ENCODE results near the gene MED19.
A peak's percentile ranks its signal among the peaks of the same experiment; 100 is the strongest.
"Not testable (repeated sequence)": the region's sequence is repeated elsewhere in the genome, so short reads cannot be mapped to it uniquely, and the experiment has no call there.

The MED19 gene

GRCh38 chr11:57705432-57705831 is 6.6 kb downstream of the MED19 start:
- DNase-seq (ENCODE audit: low read depth, low spot score): not testable (repeated sequence)

- DNase-seq (ENCODE audit: low read depth, low spot score): no peak
Observed at GRCh38 chr11:57704932-57705331, 7.1 kb downstream of the MED19 start.

GRCh38 chr11:57703341-57703740 is 8.7 kb downstream of the MED19 start:
- peak; percentile 14 for DNase-seq (ENCODE audit: low read depth, low spot score)

GRCh38 chr11:57700425-57700824 is 11.6 kb downstream of the MED19 start:
- no peak for DNase-seq (ENCODE audit: low read depth, low spot score)

GRCh38 chr11:57699813-57700212 is 12.2 kb downstream of the MED19 start:
- DNase-seq (ENCODE audit: low read depth, low spot score): no peak

GRCh38 chr11:57698843-57699365 is 13.1 kb downstream of the MED19 start:
- no peak for DNase-seq (ENCODE audit: low read depth, low spot score)

- DNase-seq (ENCODE audit: low read depth, low spot score): not testable (repeated sequence)
Observed at GRCh38 chr11:57690474-57690873, 21.5 kb downstream of the MED19 start.

GRCh38 chr11:57681168-57681567 is 30.8 kb downstream of the MED19 start:
- DNase-seq (ENCODE audit: low read depth, low spot score): no peak

- peak; percentile 38 for DNase-seq (ENCODE audit: low read depth, low spot score)
Observed at GRCh38 chr11:57680552-57680874, 31.5 kb downstream of the MED19 start.

- DNase-seq (ENCODE audit: low read depth, low spot score): no peak
Observed at GRCh38 chr11:57679396-57679795, 32.6 kb downstream of the MED19 start.

GRCh38 chr11:57675176-57675941 is 36.7 kb downstream of the MED19 start:
- no peak for DNase-seq (ENCODE audit: low read depth, low spot score)

- DNase-seq (ENCODE audit: low read depth, low spot score): no peak
Observed at GRCh38 chr11:57674251-57674650, 37.8 kb downstream of the MED19 start.

GRCh38 chr11:57668434-57668782 is 43.6 kb downstream of the MED19 start:
- no peak for DNase-seq (ENCODE audit: low read depth, low spot score)

GRCh38 chr11:57667736-57668433 is 44.1 kb downstream of the MED19 start, which contains the start of gene ZDHHC5:
ZDHHC5 (plus strand) TSS chr11:57668114; CDS start chr11:57673091, 4,977 bp downstream.
- DNase-seq (ENCODE audit: low read depth, low spot score): peak; percentile 100

- peak; percentile 98 for DNase-seq (ENCODE audit: low read depth, low spot score)
Observed at GRCh38 chr11:57667117-57667735, 44.8 kb downstream of the MED19 start.

GRCh38 chr11:57663975-57664374 is 48.0 kb downstream of the MED19 start:
- no peak for DNase-seq (ENCODE audit: low read depth, low spot score)

GRCh38 chr11:57662893-57663292 is 49.1 kb downstream of the MED19 start:
- no peak for DNase-seq (ENCODE audit: low read depth, low spot score)

- DNase-seq (ENCODE audit: low read depth, low spot score): no peak
Observed at GRCh38 chr11:57659669-57660068, 52.3 kb downstream of the MED19 start.

- DNase-seq (ENCODE audit: low read depth, low spot score): no peak
Observed at GRCh38 chr11:57658023-57658361, 54.0 kb downstream of the MED19 start.

- DNase-seq (ENCODE audit: low read depth, low spot score): peak; percentile 100
Observed at GRCh38 chr11:57657194-57658022, 54.6 kb downstream of the MED19 start, which contains the start of gene CLP1. CLP1 (plus strand) TSS chr11:57657762; CDS start chr11:57659477, 1,715 bp downstream.

GRCh38 chr11:57656885-57657193 is 55.2 kb downstream of the MED19 start:
- DNase-seq (ENCODE audit: low read depth, low spot score): no peak

All from astrocyte of the hippocampus (primary cell).